Measurements from ENCODE around the gene ZNF616. TPM values are rescaled to one million over a fixed set of nuclear protein-coding genes. Genes with fewer than 3 reads are reported as not detected.

ZNF616 gene
- total and polyA plus RNA-seq, 2 of the 8 experiments (the other 6 are each of a cell fraction or from before 2014, with no cell fraction given), result 5.7 to 40.5 TPM

GRCh38 chr19:52101866-52102562 lies 37.7 kb downstream of the ZNF616 start (continued):
- TF ChIP-seq CHD7 (IDR thresholded peaks at IDR 0.05; ENCODE audit: insufficient replicate concordance, low read length) (no peak), KDM5A (IDR thresholded peaks at IDR 0.05; ENCODE audit: low read length) (no peak), TAF1 (IDR thresholded peaks at IDR 0.05; ENCODE audit: low read depth, low read length) (no peak), EZH2 (IDR thresholded peaks at IDR 0.05; ENCODE audit: low read depth, low read length, severe bottlenecking) (no peak), BRCA1 (IDR thresholded peaks at IDR 0.05; ENCODE audit: low read depth, low read length) (no peak)

Data from H1 (cell line).